K562 (cell line): ENCODE data around the gene NPHP3. TPM values are rescaled to one million over a fixed set of nuclear protein-coding genes. Genes with fewer than 3 reads are reported as not detected.

ENCODE experiments used
- ARHGAP35 ChIP-seq: fragments of 450-650 bp; IDR thresholded peaks from 2 replicates; pipeline ENCODE4 v1.6.1; 2018; ENCODE audit not compliant: partially characterized antibody
- CCNT2 ChIP-seq: IDR thresholded peaks from 2 replicates; pipeline ENCODE4 v1.6.1; 2011; ENCODE audit warnings: borderline replicate concordance, low read depth, mild to moderate bottlenecking, moderate library complexity, mixed read lengths, low read length; ENCODE audit not compliant: insufficient read length; ENCODE audit errors: extremely low read depth
- CHD2 ChIP-seq: IDR thresholded peaks from 2 replicates; pipeline ENCODE4 v1.6.1; 2011; ENCODE audit warnings: low read depth, low read length
- CTCFL ChIP-seq: IDR thresholded peaks from 2 replicates; pipeline ENCODE4 v1.6.1; 2011; ENCODE audit warnings: borderline replicate concordance, low read depth, mild to moderate bottlenecking, moderate library complexity, low read length; ENCODE audit not compliant: insufficient read depth, poor library complexity, severe bottlenecking
- DDX20 ChIP-seq: fragments of 450-650 bp; IDR thresholded peaks from 2 replicates; pipeline ENCODE4 v1.6.1; 2016; ENCODE audit warnings: missing genetic modification characterization, low read depth, mild to moderate bottlenecking, missing compliant biosample characterization, moderate library complexity
- ELF2 ChIP-seq: fragments of 250-450 bp; sonication (Bioruptor Pico); IDR thresholded peaks from 2 replicates; pipeline ENCODE4 v1.5.0; 2021; ENCODE audit warnings: mild to moderate bottlenecking
- ETV1 ChIP-seq: fragments of 450-650 bp; conservative IDR thresholded peaks from 2 replicates; pipeline ENCODE4 v1.6.1; 2016; ENCODE audit warnings: missing genetic modification characterization, control low read depth, low read depth, missing compliant biosample characterization
- FOXK2 ChIP-seq, 2 experiments: fragments of 450-650 bp; IDR thresholded peaks in 1 of 2; conservative IDR thresholded peaks in 1 of 2; 2 replicates each; pipeline ENCODE4 v1.6.1; 2016; ENCODE audit warnings: low read depth in 2 of 2, mild to moderate bottlenecking in 1 of 2
- GABPA ChIP-seq: fragments of 200-800 bp; sonication (Bioruptor generic); conservative IDR thresholded peaks from 2 replicates; pipeline ENCODE4 v1.6.1; 2016; ENCODE audit warnings: low read depth, missing genetic modification characterization, missing compliant biosample characterization
- HMG20A ChIP-seq: fragments of 450-650 bp; formaldehyde crosslinking; conservative IDR thresholded peaks from 2 replicates; pipeline ENCODE4 v1.4.0; 2020; ENCODE audit warnings: mild to moderate bottlenecking, mixed read lengths
- HOXB6 ChIP-seq: fragments of 250-450 bp; sonication (Bioruptor Pico); IDR thresholded peaks from 2 replicates; pipeline ENCODE4 v1.5.1; 2022; ENCODE audit warnings: mild to moderate bottlenecking, borderline replicate concordance
- HSF4 ChIP-seq: fragments of 250-450 bp; sonication (Bioruptor Pico); IDR thresholded peaks from 2 replicates; pipeline ENCODE4 v2.1.2; 2022; ENCODE audit warnings: mild to moderate bottlenecking, moderate library complexity, borderline replicate concordance
- IRF1 ChIP-seq: sonication (generic); formaldehyde crosslinking; IDR thresholded peaks from 2 replicates; pipeline ENCODE4 v1.8.0; 2022; ENCODE audit warnings: missing genetic modification reagents, mild to moderate bottlenecking, borderline replicate concordance
- KDM5B ChIP-seq: fragments of 200-600 bp; sonication (generic); IDR thresholded peaks from 2 replicates; pipeline ENCODE4 v1.6.1; 2012; ENCODE audit warnings: low read depth, mild to moderate bottlenecking, moderate library complexity, low read length, control low read depth, inconsistent platforms; ENCODE audit not compliant: insufficient replicate concordance
- POLR2H ChIP-seq: IDR thresholded peaks from 2 replicates; pipeline ENCODE4 v1.6.1; 2016; ENCODE audit warnings: missing genetic modification characterization, low read depth, mild to moderate bottlenecking, control low read depth, missing compliant biosample characterization, moderate library complexity
- POU5F1 ChIP-seq: fragments of 150-350 bp; IDR thresholded peaks from 2 replicates; pipeline ENCODE4 v1.6.1; 2014; ENCODE audit warnings: borderline replicate concordance, low read length, low read depth, mild to moderate bottlenecking; ENCODE audit not compliant: partially characterized antibody
- PRMT5 ChIP-seq: sonication (generic); formaldehyde crosslinking; IDR thresholded peaks from 2 replicates; pipeline ENCODE4 v1.5.0; 2020; ENCODE audit warnings: missing genetic modification reagents
- SMARCA5 ChIP-seq: fragments of 450-650 bp; IDR thresholded peaks from 2 replicates; pipeline ENCODE4 v1.6.1; 2016
- SMARCB1 ChIP-seq: IDR thresholded peaks from 2 replicates; pipeline ENCODE4 v1.6.1; 2011; ENCODE audit warnings: improper control_type of control experiment, low read depth; ENCODE audit not compliant: insufficient read length
- SRF ChIP-seq, 2 experiments: fragments of 250-450, 450-650 bp in 1 of 2; sonication (Bioruptor Pico) in 1 of 2; sonication (generic) in 1 of 2; formaldehyde crosslinking; IDR thresholded peaks; 2 replicates each; pipeline versions ENCODE4 v1.5.0 to v1.5.1; 2020 to 2022; ENCODE audit warnings: mild to moderate bottlenecking in 1 of 2, missing genetic modification reagents in 1 of 2
- ZBTB26 ChIP-seq: fragments of 450-650 bp; formaldehyde crosslinking; IDR thresholded peaks from 2 replicates; pipeline ENCODE4 v1.4.0; 2022; ENCODE audit warnings: missing genetic modification characterization
- ZNF165 ChIP-seq: fragments of 250-450 bp; sonication (Bioruptor Pico); IDR thresholded peaks from 2 replicates; pipeline ENCODE4 v1.4.0; 2020; ENCODE audit warnings: borderline replicate concordance
- ZNF583 ChIP-seq: fragments of 250-450 bp; sonication (Bioruptor Pico); IDR thresholded peaks from 2 replicates; pipeline ENCODE4 v1.4.0; 2020
- ZNF589 ChIP-seq: fragments of 200-800 bp; sonication (Bioruptor generic); IDR thresholded peaks from 2 replicates; pipeline ENCODE4 v1.6.1; 2016; ENCODE audit warnings: low read depth, missing genetic modification characterization, missing compliant biosample characterization
- ZNF707 ChIP-seq: fragments of 250-450 bp; sonication (Bioruptor Pico); conservative IDR thresholded peaks from 2 replicates; pipeline ENCODE4 v1.8.0; 2022; ENCODE audit warnings: inconsistent platforms, mild to moderate bottlenecking, moderate library complexity
- polyA plus RNA-seq, 8 experiments: library from polyadenylated mRNA; depleted of rRNA in 4 of 8; stranded (reverse) in 5 of 8; unstranded in 3 of 8; fragments of >200 nt; fragmentation: Nextera tagmentation in 2 of 8; fragmentation: Illumina TruSeq in 1 of 8; extraction: Ambion mirVana in 2 of 8; extraction: Trizol in 1 of 8; gene quantifications; 2 replicates each; pipeline versions ENCODE4 v1.2.1 to v1.2.3, GENCODE V29; 2011 to 2014; ENCODE audit warnings: inconsistent platforms in 1 of 8, missing spikeins in 1 of 8
- total RNA-seq, 7 experiments: library from RNA; depleted of rRNA in 6 of 7; stranded (reverse); fragments of >200 nt in 6 of 7; fragmentation: Illumina TruSeq in 2 of 7; extraction: Trizol in 2 of 7; gene quantifications; 2 replicates each; pipeline versions ENCODE4 v1.2.1 to v1.2.3, GENCODE V29; 2011 to 2021; ENCODE audit warnings: low replicate concordance in 1 of 7

NPHP3 gene
- total and polyA plus RNA-seq, 9 of the 15 experiments (the other 6 are each of a cell fraction or from before 2014, with no cell fraction given), result 0.62 to 13.2 (median 5.8) TPM

DNA sequence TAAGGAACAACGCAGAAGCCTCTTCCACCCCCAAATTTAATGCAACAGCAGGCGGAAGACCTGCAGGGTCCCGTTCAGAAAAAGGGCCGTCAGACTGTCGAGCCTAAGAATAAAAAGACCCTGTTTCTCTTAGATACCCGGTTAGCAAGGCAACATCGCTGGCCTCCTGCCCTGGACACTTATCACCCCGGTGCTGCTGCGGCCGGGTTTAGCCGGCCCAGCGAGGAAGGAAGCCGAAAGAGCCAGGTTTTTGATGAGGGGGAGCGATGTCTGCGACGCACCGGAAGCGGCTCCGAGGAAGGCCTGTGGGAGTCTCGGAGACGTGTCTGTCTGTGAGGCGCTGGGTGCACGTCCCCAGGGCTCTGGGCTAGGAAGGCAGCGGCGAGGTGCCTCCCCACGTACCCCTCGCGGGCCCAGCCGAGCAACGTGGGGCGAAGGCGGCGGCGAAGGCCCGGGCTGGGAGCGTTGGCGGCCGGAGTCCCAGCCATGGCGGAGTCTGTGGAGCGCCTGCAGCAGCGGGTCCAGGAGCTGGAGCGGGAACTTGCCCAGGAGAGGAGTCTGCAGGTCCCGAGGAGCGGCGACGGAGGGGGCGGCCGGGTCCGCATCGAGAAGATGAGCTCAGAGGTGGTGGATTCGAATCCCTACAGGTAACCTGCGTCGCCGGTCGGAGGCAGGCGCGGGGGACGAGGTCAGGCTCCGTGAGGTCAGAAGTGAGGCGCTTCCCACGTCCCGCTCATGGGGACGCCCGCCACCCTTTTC, 62.0 kb downstream of the NPHP3 start, which contains the start of gene UBA5 (continued):
- peak; percentile 97 for TF ChIP-seq GABPA (tag)
- TF ChIP-seq ELF2 (CRISPR knock-in tag), result no peak
- no peak for TF ChIP-seq DDX20 (tag)
- no peak for TF ChIP-seq HMG20A (CRISPR knock-in tag)
- no peak for TF ChIP-seq ZNF583 (CRISPR knock-in tag)
- TF ChIP-seq ZNF165, result no peak
- TF ChIP-seq FOXK2 (conservative IDR thresholded peaks at IDR 0.05 in 1 of 2, IDR thresholded peaks at IDR 0.05 in 1 of 2; ENCODE audit: low read depth in 2 of 2), result no peak
- no peak for TF ChIP-seq CHD2
- TF ChIP-seq POU5F1, result no peak
- no peak for TF ChIP-seq POLR2H
- TF ChIP-seq SMARCB1, result no peak
- TF ChIP-seq CTCFL, result no peak
- no peak for TF ChIP-seq ZNF589
- TF ChIP-seq ARHGAP35, result no peak
- no peak for TF ChIP-seq IRF1 (CRISPR knock-in tag)
- no peak for TF ChIP-seq HOXB6 (CRISPR knock-in tag)
- TF ChIP-seq HSF4 (CRISPR knock-in tag), result no peak
- no peak for TF ChIP-seq ZNF707
- TF ChIP-seq PRMT5 (CRISPR knock-in tag), result no peak
- no peak for TF ChIP-seq SRF (CRISPR knock-in tag; IDR thresholded peaks at IDR 0.05)
- no peak for TF ChIP-seq SMARCA5
- TF ChIP-seq ETV1, result peak; percentile 71
- no peak for TF ChIP-seq ZBTB26 (CRISPR knock-in tag)
- TF ChIP-seq CCNT2, result peak; percentile 47
- TF ChIP-seq KDM5B, result peak; percentile 77
